BJ (cell line): ENCODE results near the gene PCDHA4. TPM values are rescaled to one million over a fixed set of nuclear protein-coding genes. Genes with fewer than 3 reads are reported as not detected.
"Not testable (repeated sequence)": the region's sequence is repeated elsewhere in the genome, so short reads cannot be mapped to it uniquely, and the experiment has no call there.

ENCODE experiments used
- CTCF ChIA-PET: fragments of 350-600 bp; formaldehyde crosslinking; extraction: SDS; loops from one replicate; lab custom pipeline; 2021; ENCODE audit warnings: antibody characterized with exemption, inconsistent platforms; lab: Yijun Ruan, JAX
- POLR2A ChIA-PET: fragments of 300-600 bp; sonication (Branson Sonifier 250); formaldehyde crosslinking; extraction: SDS; loops from one replicate; lab custom pipeline; 2021; ENCODE audit warnings: antibody characterized with exemption; lab: Charles Lee
- DNase-seq: peaks from one replicate; pipeline ENCODE4 v3.0.0-alpha.2; 2011; ENCODE audit warnings: low read depth
- H3K27me3 ChIP-seq: 2 replicates; pipeline ENCODE4 v1.6.0; 2011; ENCODE audit warnings: low read length; ENCODE audit not compliant: control insufficient read depth, insufficient read depth
- H3K36me3 ChIP-seq: 2 replicates; pipeline ENCODE4 v1.5.1; 2011; ENCODE audit warnings: low read length; ENCODE audit not compliant: control insufficient read depth, insufficient read depth
- H3K4me3 ChIP-seq: 2 replicates; pipeline ENCODE4 v1.5.1; 2011; ENCODE audit warnings: low read depth, mild to moderate bottlenecking, control low read depth, low read length
- CTCF ChIP-seq: IDR thresholded peaks from 2 replicates; pipeline ENCODE4 v1.5.1; 2011; ENCODE audit warnings: low read depth, mild to moderate bottlenecking, control low read depth, inconsistent platforms, low read length, moderate library complexity; ENCODE audit not compliant: insufficient read depth
- polyA plus RNA-seq: library from polyadenylated mRNA; depleted of rRNA; stranded (reverse); fragments of >200 nt; gene quantifications from 2 replicates; pipeline ENCODE4 v1.2.3, GENCODE V29; 2011

Gene PCDHA4
- polyA plus RNA-seq, 1 experiment: 0.25 TPM

- H3K27me3 ChIP-seq: no peaks in the 10 kb centered on the region
- CTCF ChIA-PET: no interaction called here
- H3K36me3 ChIP-seq: no peaks in the 10 kb centered on the region
- TF ChIP-seq CTCF: no peak
- no peak overlapping the region for H3K4me3 ChIP-seq
- no peak for DNase-seq
- POLR2A ChIA-PET: no interaction called here
Observed at GRCh38 chr5:140796718-140797095, 10.2 kb upstream of the PCDHA4 start.

GRCh38 chr5:140800816-140801493 is 5.9 kb upstream of the PCDHA4 start, which contains the start of gene PCDHA3:
Gene PCDHA3 (plus strand): TSS chr5:140801057.
- no peak for DNase-seq
- ChIA-PET POLR2A (no interaction called here), CTCF (interaction anchor here (0.7 to 1.9 kb wide), 3 partner anchors 11 to 51 kb away, joined by 3 to 4 read pairs (median 3); no protein-coding TSS in a partner anchor)
- Histone ChIP-seq H3K27me3 (no peaks in the 10 kb centered on the region), H3K4me3 (peak within 1 kb of the TSS; percentile 19; the same call in 1 of the 2 replicates), H3K36me3 (no peaks in the 10 kb centered on the region)
- TF ChIP-seq CTCF: peak; percentile 31; the same call in 1 of the 2 replicates

- DNase-seq: no peak
- H3K36me3 ChIP-seq: no peaks in the 10 kb centered on the region
- peak overlapping the region; percentile 19; the same call in 1 of the 2 replicates for H3K4me3 ChIP-seq
- ChIA-PET POLR2A (no interaction called here), CTCF (interaction anchor here (0.7 to 1.9 kb wide), 3 partner anchors 10 to 50 kb away, joined by 3 to 4 read pairs (median 3); no protein-coding TSS in a partner anchor)
- no peaks in the 10 kb centered on the region for H3K27me3 ChIP-seq
- peak; percentile 38 for TF ChIP-seq CTCF
Observed at GRCh38 chr5:140801494-140801841, 5.4 kb upstream of the PCDHA4 start.

GRCh38 chr5:140802381-140802780 is 4.5 kb upstream of the PCDHA4 start:
- CTCF ChIA-PET: interaction anchor here (1.9 kb wide), 1 partner anchor 10 kb away, joined by 4 read pairs; no protein-coding TSS in a partner anchor
- POLR2A ChIA-PET, H3K4me3 ChIP-seq, H3K27me3 ChIP-seq, H3K36me3 ChIP-seq, DNase-seq: not testable (repeated sequence)

GRCh38 chr5:140802781-140803271 is 4.0 kb upstream of the PCDHA4 start:
- H3K36me3 ChIP-seq: no peaks in the 10 kb centered on the region
- H3K27me3 ChIP-seq: no peaks in the 10 kb centered on the region
- TF ChIP-seq CTCF: no peak
- no peak for DNase-seq
- CTCF ChIA-PET: interaction anchor here (1.9 kb wide), 1 partner anchor 9 kb away, joined by 4 read pairs; no protein-coding TSS in a partner anchor
- H3K4me3 ChIP-seq: no peak overlapping the region
- POLR2A ChIA-PET: no interaction called here

- H3K4me3 ChIP-seq, DNase-seq, H3K27me3 ChIP-seq, H3K36me3 ChIP-seq, POLR2A ChIA-PET: not testable (repeated sequence)
- CTCF ChIA-PET: interaction anchor here (0.6 to 1.6 kb wide), 4 partner anchors 9 to 871 kb away, joined by 3 to 4 read pairs (median 3); no protein-coding TSS in a partner anchor
Observed at GRCh38 chr5:140808241-140808888, 1.5 kb downstream of the PCDHA4 start.
